Esophagus muscularis mucosa (tissue), 4 donors: ENCODE results near the gene FRMD4A. TPM values are rescaled to one million over a fixed set of nuclear protein-coding genes. Genes with fewer than 3 reads are reported as not detected.

ENCODE experiments used
- DNase-seq: peaks from one replicate; pipeline ENCODE4 v3.0.0-alpha.2; 2017; ENCODE audit errors: extremely low spot score
- H3K27ac ChIP-seq, 4 donors: fragments of 200-600 bp; sonication (generic); replicated peaks in 1 of 4; 1 replicate in 3 of 4; 2 replicates in 1 of 4; pipeline ENCODE4 v1.5.1; 2016 to 2019; ENCODE audit warnings: mild to moderate bottlenecking in 1 of 4
- H3K27me3 ChIP-seq, 4 donors: fragments of 200-600 bp; sonication (generic); one replicate each; pipeline versions ENCODE4 v1.5.1 to v1.6.0; 2016 to 2019
- H3K36me3 ChIP-seq, 4 donors: fragments of 200-600 bp; sonication (generic); one replicate each; pipeline ENCODE4 v1.5.1; 2016 to 2019
- H3K4me1 ChIP-seq, 4 donors: fragments of 200-600 bp; sonication (generic); one replicate each; pipeline ENCODE4 v1.5.1; 2016 to 2019
- H3K4me3 ChIP-seq, 4 donors: fragments of 200-600 bp; sonication (generic); 1 replicate in 2 of 4; 2 replicates in 2 of 4; pipeline ENCODE4 v1.5.1; 2016 to 2019; ENCODE audit warnings: mild to moderate bottlenecking in 4 of 4, moderate library complexity in 1 of 4
- H3K9me3 ChIP-seq, 4 donors: fragments of 200-600 bp; sonication (generic); 1 replicate in 3 of 4; 2 replicates in 1 of 4; pipeline ENCODE4 v1.5.1; 2016 to 2019
- CTCF ChIP-seq, 3 experiments: fragments of 200-600 bp in 2 of 3; fragments of 450-650 bp in 1 of 3; sonication (generic) in 2 of 3; IDR thresholded peaks; one replicate each; pipeline ENCODE4 v1.5.1; 2017 to 2019; ENCODE audit warnings: antibody characterized with exemption in 3 of 3, mild to moderate bottlenecking in 2 of 3, moderate library complexity in 1 of 3
- EP300 ChIP-seq: sonication (generic); formaldehyde crosslinking; IDR thresholded peaks from one replicate; pipeline ENCODE4 v1.6.1; 2017; ENCODE audit warnings: antibody characterized with exemption
- POLR2A ChIP-seq: fragments of 450-650 bp; IDR thresholded peaks from one replicate; pipeline ENCODE4 v1.6.1; 2017; ENCODE audit warnings: antibody characterized with exemption, moderate library complexity, mild to moderate bottlenecking, low read depth
- POLR2AphosphoS5 ChIP-seq, 2 donors: sonication (generic); formaldehyde crosslinking; IDR thresholded peaks; one replicate each; pipeline ENCODE4 v1.6.1; 2017; ENCODE audit warnings: antibody characterized with exemption in 2 of 2
- WGBS: methylation state at CpG from one replicate; pipeline ENCODE4 v1.1.5; 2018; 5-methylcytosine and 5-hydroxymethylcytosine counted together
- intact Hi-C: fragments of 100-400 bp; cut with DNase I; formaldehyde crosslinking; loops from one replicate; pipeline ENCODE4 v1.15.1; 2023
- total RNA-seq, 4 donors: library from RNA; depleted of rRNA; stranded (reverse); fragments of >200 nt; gene quantifications; one replicate each; pipeline versions ENCODE4 v1.1.0 to v1.2.1, GENCODE V29; 2016

Gene FRMD4A
- total RNA-seq, 4 donors from 2014 or later: 17.0 to 28.8 (median 21.8) TPM

GRCh38 chr10:13791483-13791882 is 539.2 kb downstream of the FRMD4A start:
- peaks cover 43 to 46% (median 45%) of the 10 kb centered on the region in 4 donors for H3K4me1 ChIP-seq
- H3K27me3 ChIP-seq: no peaks in the 10 kb centered on the region
- DNase-seq: no peak
- H3K9me3 ChIP-seq: no peaks in the 10 kb centered on the region
- intact Hi-C loops: loop anchor here (2.0 kb wide), 1 partner anchor 303 kb away; no protein-coding TSS in a partner anchor
- peaks cover 0 to 30% (median 15%) of the 10 kb centered on the region in 4 donors for H3K36me3 ChIP-seq
- TF ChIP-seq CTCF (IDR thresholded peaks at IDR 0.05): no peak
- TF ChIP-seq EP300: no peak
- H3K4me3 ChIP-seq: no peak overlapping the region
- WGBS: 93% methylated on average over 4 of the region's 4 CpGs
- H3K27ac ChIP-seq: no peak overlapping the region

- Histone ChIP-seq H3K4me1 (peaks cover 33 to 37% (median 34%) of the 10 kb centered on the region in 4 donors), H3K9me3 (no peaks in the 10 kb centered on the region), H3K4me3 (no peak overlapping the region), H3K27ac (peak overlapping the region in 3 of 4 donors; percentile 1 to 72 (median 68)), H3K27me3 (no peaks in the 10 kb centered on the region), H3K36me3 (peaks cover 0 to 26% (median 15%) of the 10 kb centered on the region in 4 donors)
- TF ChIP-seq CTCF (IDR thresholded peaks at IDR 0.05) (no peak), POLR2AphosphoS5 (IDR thresholded peaks at IDR 0.05) (no peak), POLR2A (no peak), EP300 (no peak)
- WGBS: 79% methylated on average over 9 of the region's 9 CpGs
- no peak for DNase-seq
- intact Hi-C loops: loop anchor here (2.0 kb wide), 1 partner anchor 305 kb away; no protein-coding TSS in a partner anchor
Measured at GRCh38 chr10:13790196-13790595, 540.5 kb downstream of the FRMD4A start.

GRCh38 chr10:13789448-13789829 is 541.3 kb downstream of the FRMD4A start:
- no peak for DNase-seq
- Histone ChIP-seq H3K27ac (peak overlapping the region; percentile 65 to 72 (median 67)), H3K27me3 (no peaks in the 10 kb centered on the region), H3K9me3 (no peaks in the 10 kb centered on the region), H3K4me1 (peaks cover 28 to 34% (median 31%) of the 10 kb centered on the region in 4 donors), H3K4me3 (no peak overlapping the region), H3K36me3 (peaks cover 0 to 18% (median 12%) of the 10 kb centered on the region in 4 donors)
- intact Hi-C loops: loop anchor here (2.0 to 10.0 kb wide), 2 partner anchors 167 to 405 kb away; no protein-coding TSS in a partner anchor
- TF ChIP-seq EP300: no peak
- TF ChIP-seq POLR2AphosphoS5 (IDR thresholded peaks at IDR 0.05): no peak
- TF ChIP-seq POLR2A: no peak
- TF ChIP-seq CTCF (IDR thresholded peaks at IDR 0.05): no peak
- 38% methylated on average over 2 of the region's 2 CpGs for WGBS

DNA sequence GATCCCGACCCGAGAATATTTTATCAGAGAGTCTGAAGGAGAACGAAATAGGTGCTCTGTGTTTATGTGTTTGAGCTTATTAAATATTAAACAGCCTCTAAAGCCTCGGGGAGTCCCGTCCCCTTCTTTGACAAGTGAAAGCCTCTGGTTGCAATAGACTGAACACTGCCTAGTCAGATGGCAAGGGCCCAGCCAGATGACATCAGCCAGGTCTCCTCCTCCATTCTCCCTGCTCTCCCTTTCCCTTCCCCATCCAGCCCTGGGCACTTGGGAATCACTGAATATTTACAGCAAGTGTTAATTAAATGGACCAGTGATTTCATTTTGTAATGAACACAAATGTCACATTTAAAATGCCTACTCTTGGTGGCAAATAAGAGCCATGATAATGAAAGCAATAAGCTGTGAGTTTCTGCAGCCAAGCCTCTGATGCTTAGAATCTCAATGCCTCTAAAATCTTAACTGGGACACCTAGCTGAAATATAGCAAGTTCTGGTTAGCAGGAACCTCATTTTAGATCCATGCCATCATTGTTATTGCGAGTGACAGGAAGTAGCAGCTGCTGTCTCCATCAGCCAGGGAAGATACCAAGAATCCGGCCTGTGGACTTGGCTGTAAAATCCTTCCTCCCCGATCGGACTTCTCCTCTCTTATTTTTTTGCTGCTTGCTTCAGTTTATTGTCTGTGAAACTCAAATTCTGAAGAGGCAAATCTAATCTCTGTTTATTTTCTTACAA is 541.8 kb downstream of the FRMD4A start:
- H3K9me3 ChIP-seq: no peaks in the 10 kb centered on the region
- peaks cover 0 to 15% (median 9%) of the 10 kb centered on the region in 4 donors for H3K36me3 ChIP-seq
- H3K4me3 ChIP-seq: no peak overlapping the region
- WGBS: 38% methylated on average over 9 of the region's 9 CpGs
- TF ChIP-seq EP300: no peak
- no peak for TF ChIP-seq POLR2A
- DNase-seq: no peak
- peaks cover 28 to 34% (median 31%) of the 10 kb centered on the region in 4 donors for H3K4me1 ChIP-seq
- H3K27me3 ChIP-seq: no peaks in the 10 kb centered on the region
- H3K27ac ChIP-seq: peak overlapping the region; percentile 65 to 72 (median 67)
- intact Hi-C loops: loop anchor here (2.0 to 10.0 kb wide), 2 partner anchors 168 to 406 kb away; no protein-coding TSS in a partner anchor

DNA sequence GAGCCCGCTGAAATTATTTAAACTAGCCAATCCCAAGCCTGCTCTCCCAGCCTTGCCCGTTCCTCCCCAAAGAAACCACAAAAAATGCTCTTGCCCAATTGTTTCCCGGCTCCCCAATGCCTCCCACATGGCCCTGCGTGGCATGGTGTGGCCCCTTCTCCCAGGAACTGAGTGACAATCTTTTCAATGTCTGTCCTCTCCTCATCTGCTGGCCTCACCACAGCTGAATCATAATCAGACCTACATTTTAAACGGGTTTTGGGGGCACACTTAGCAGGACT is 542.5 kb downstream of the FRMD4A start:
- WGBS: 55% methylated on average over 5 of the region's 5 CpGs
- no peak for DNase-seq
- TF ChIP-seq EP300: no peak
- Histone ChIP-seq H3K36me3 (peaks cover 0 to 13% (median 7%) of the 10 kb centered on the region in 4 donors), H3K9me3 (no peaks in the 10 kb centered on the region), H3K4me3 (no peak overlapping the region), H3K27me3 (no peaks in the 10 kb centered on the region), H3K27ac (peak overlapping the region; percentile 65 to 72 (median 67)), H3K4me1 (peaks cover 28 to 34% (median 31%) of the 10 kb centered on the region in 4 donors)
- intact Hi-C loops: loop anchor here (2.0 to 10.0 kb wide), 2 partner anchors 169 to 407 kb away; no protein-coding TSS in a partner anchor
